Neural cell (in vitro differentiated cells): Measurements from ENCODE around the gene DHH.

Source experiments
- CTCF ChIP-seq: fragments of 450-650 bp; IDR thresholded peaks from 2 replicates; pipeline ENCODE4 v1.5.1; 2014; ENCODE audit warnings: antibody characterized with exemption, mild to moderate bottlenecking, moderate library complexity; ENCODE audit not compliant: poor library complexity, severe bottlenecking
- RAD21 ChIP-seq: fragments of 450-650 bp; conservative IDR thresholded peaks from 2 replicates; pipeline ENCODE4 v1.6.1; 2014; ENCODE audit warnings: antibody characterized with exemption, mild to moderate bottlenecking, moderate library complexity

- TF ChIP-seq CTCF: no peak
- no peak for TF ChIP-seq RAD21
Observed at GRCh38 chr12:49111206-49111605, 16.6 kb upstream of the DHH start.
